ENCODE data around the gene PHF19. TPM values are rescaled to one million over a fixed set of nuclear protein-coding genes. Genes with fewer than 3 reads are reported as not detected.

PHF19 gene
- total and polyA plus RNA-seq, 10 of the 15 experiments (the other 5 are each of a cell fraction or from before 2014, with no cell fraction given) = 26.0 to 133 (median 87.7) TPM

DNA sequence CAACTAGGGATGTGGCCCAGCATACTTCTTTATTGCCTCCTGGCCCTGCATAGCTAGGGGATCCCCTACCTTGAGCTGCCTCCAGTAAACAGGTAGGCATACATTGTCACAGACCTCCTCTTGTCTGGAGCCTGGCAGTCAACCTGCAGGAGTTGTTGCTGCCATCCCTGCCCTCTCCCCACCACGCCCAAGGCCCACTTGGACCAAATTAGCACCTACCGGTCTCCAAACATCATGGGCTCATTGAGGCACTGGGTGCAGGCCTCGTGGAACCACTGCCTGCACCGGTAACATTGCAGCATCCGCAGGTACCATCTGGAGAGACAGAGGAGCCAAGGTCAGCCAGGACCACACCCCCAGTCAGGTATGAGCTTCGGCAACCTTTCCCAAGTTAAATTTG is 10.3 kb downstream of the PHF19 start (continued):
- TF ChIP-seq, protein P1, sequence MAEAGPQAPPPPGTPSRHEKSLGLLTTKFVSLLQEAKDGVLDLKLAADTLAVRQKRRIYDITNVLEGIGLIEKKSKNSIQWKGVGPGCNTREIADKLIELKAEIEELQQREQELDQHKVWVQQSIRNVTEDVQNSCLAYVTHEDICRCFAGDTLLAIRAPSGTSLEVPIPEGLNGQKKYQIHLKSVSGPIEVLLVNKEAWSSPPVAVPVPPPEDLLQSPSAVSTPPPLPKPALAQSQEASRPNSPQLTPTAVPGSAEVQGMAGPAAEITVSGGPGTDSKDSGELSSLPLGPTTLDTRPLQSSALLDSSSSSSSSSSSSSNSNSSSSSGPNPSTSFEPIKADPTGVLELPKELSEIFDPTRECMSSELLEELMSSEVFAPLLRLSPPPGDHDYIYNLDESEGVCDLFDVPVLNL (IDR thresholded peaks at IDR 0.05; ENCODE audit: low read depth, low read length) = no peak
- TF ChIP-seq STAT3 (IDR thresholded peaks at IDR 0.05; ENCODE audit: low read depth, low read length) = no peak

DNA sequence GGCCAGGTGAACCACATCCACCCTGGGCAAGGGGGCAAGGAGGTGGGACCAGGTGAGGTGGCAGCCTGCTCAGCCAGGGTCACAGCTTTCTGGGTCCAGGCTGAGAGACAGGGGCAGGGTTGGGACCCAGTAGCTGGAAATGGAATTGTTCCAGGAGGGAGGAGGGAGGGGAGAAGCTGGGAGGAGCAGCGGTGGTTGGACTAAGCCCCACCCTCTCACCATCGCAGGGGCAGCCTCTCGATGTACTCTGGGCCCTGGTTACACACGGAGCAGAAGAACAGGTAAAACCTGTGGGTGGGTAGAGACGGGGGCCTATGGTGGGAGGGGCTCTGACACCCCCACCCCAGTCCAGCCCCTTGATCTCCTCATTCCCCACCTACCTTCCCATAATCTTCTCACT is 11.2 kb downstream of the PHF19 start:
- ATAC-seq = no peak
- WGBS (ENCODE audit: insufficient coverage, insufficient replicate concordance, low lambda C conversion rate, missing lambda C conversion rate) = 95% methylated on average over 5 of the region's 5 CpGs
- RAD21 ChIA-PET (ENCODE audit: unreplicated experiment) = no interaction called here
- no peaks in the 10 kb centered on the region for H4K20me1 ChIP-seq (ENCODE audit: control insufficient read depth, insufficient read depth)
- no peak overlapping the region for H3K4me3 ChIP-seq
- no peak for DNase-seq (ENCODE audit: low read depth, low spot score)
- H3K4me1 ChIP-seq (ENCODE audit: control insufficient read depth, insufficient read depth, low read length) = peaks cover 11% of the 10 kb centered on the region
- H2AFZ ChIP-seq (ENCODE audit: control insufficient read depth, low read depth, low read length) = no peak overlapping the region
- H3K79me2 ChIP-seq (ENCODE audit: control insufficient read depth, insufficient read depth, low read length) = no peaks in the 10 kb centered on the region; the same call in none of the 2 replicates
- TF ChIP-seq ZNF24 (IDR thresholded peaks at IDR 0.05) (no peak), JUND (IDR thresholded peaks at IDR 0.05; ENCODE audit: low read depth, low read length) (no peak), MEF2A (IDR thresholded peaks at IDR 0.05; ENCODE audit: insufficient read depth, low read depth, low read length) (no peak), RBBP5 (conservative IDR thresholded peaks at IDR 0.05) (no peak), ZNF622 (IDR thresholded peaks at IDR 0.05) (no peak)
- TF ChIP-seq, protein P2, sequence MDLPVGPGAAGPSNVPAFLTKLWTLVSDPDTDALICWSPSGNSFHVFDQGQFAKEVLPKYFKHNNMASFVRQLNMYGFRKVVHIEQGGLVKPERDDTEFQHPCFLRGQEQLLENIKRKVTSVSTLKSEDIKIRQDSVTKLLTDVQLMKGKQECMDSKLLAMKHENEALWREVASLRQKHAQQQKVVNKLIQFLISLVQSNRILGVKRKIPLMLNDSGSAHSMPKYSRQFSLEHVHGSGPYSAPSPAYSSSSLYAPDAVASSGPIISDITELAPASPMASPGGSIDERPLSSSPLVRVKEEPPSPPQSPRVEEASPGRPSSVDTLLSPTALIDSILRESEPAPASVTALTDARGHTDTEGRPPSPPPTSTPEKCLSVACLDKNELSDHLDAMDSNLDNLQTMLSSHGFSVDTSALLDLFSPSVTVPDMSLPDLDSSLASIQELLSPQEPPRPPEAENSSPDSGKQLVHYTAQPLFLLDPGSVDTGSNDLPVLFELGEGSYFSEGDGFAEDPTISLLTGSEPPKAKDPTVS (IDR thresholded peaks at IDR 0.05; ENCODE audit: low read depth, low read length) = no peak
- in situ Hi-C loops (cut with MboI) = no loop called here
- no peaks in the 10 kb centered on the region for H3K27me3 ChIP-seq (replicated peaks in 1 of 2; ENCODE audit: control insufficient read depth in 2 of 2, insufficient read depth in 2 of 2, low read length in 1 of 2)
- no peaks in the 10 kb centered on the region for H3K9me3 ChIP-seq (replicated peaks; ENCODE audit: control insufficient read depth, insufficient read depth, low read length)
- SMC1A ChIA-PET (ENCODE audit: uncharacterized antibody, unreplicated experiment) = no interaction called here
- POLR2A ChIA-PET = no interaction called here
- CTCF ChIA-PET = interaction anchor here (6.0 kb wide), 1 partner anchor 72 kb away, joined by 70 read pairs; no protein-coding TSS in a partner anchor
- no peak overlapping the region for H3K9ac ChIP-seq (ENCODE audit: control insufficient read depth, insufficient read depth, low read length)
- FAIRE-seq = no peak
- no TSS peak for BruUV-seq (replicated peaks)
- no peak overlapping the region for H3K27ac ChIP-seq (ENCODE audit: control insufficient read depth, insufficient read depth)
- intact Hi-C loops (cut with micrococcal nuclease; ENCODE audit: unreplicated experiment) = no loop called here
- H3K4me2 ChIP-seq (ENCODE audit: control insufficient read depth, insufficient read depth) = no peak overlapping the region
- peaks cover 20 to 47% of the 10 kb centered on the region in 2 experiments for H3K36me3 ChIP-seq (ENCODE audit: control insufficient read depth in 2 of 2, insufficient read depth in 2 of 2, low read length in 1 of 2)

Measured in GM12878 (cell line).